Measurements from ENCODE around the gene IGF2BP2. TPM values are rescaled to one million over a fixed set of nuclear protein-coding genes. Genes with fewer than 3 reads are reported as not detected.

IGF2BP2 gene
- total RNA-seq, 1 donor from 2014 or later = 19.4 TPM

DNA sequence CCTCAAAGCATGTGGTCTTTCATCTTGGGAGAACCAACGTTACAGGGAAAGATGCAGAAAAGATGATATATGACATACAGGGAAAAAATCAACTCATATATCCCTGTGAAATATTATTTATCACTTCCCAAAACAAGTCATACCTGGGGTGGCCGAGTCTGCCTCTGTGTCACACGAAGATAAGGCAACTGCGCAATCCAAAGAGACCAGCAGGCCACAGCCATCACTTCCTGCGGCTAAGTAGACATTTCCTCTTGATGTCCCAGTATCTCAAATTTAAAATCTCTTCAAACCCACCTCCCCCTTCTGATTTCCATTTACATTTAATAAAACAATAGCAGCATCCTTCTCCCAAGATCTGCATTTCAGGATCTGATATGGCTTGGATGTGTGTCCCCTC, 71.5 kb downstream of the IGF2BP2 start:
- TF ChIP-seq, protein P1, sequence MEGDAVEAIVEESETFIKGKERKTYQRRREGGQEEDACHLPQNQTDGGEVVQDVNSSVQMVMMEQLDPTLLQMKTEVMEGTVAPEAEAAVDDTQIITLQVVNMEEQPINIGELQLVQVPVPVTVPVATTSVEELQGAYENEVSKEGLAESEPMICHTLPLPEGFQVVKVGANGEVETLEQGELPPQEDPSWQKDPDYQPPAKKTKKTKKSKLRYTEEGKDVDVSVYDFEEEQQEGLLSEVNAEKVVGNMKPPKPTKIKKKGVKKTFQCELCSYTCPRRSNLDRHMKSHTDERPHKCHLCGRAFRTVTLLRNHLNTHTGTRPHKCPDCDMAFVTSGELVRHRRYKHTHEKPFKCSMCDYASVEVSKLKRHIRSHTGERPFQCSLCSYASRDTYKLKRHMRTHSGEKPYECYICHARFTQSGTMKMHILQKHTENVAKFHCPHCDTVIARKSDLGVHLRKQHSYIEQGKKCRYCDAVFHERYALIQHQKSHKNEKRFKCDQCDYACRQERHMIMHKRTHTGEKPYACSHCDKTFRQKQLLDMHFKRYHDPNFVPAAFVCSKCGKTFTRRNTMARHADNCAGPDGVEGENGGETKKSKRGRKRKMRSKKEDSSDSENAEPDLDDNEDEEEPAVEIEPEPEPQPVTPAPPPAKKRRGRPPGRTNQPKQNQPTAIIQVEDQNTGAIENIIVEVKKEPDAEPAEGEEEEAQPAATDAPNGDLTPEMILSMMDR (IDR thresholded peaks at IDR 0.05) = no peak
- DNase-seq = no peak
- intact Hi-C loops (cut with DNase I) = no loop called here
- H3K4me1 ChIP-seq = no peaks in the 10 kb centered on the region
- no peak overlapping the region for H3K27ac ChIP-seq
- H3K9me3 ChIP-seq = peaks cover 7% of the 10 kb centered on the region
- no peak for ATAC-seq
- no peaks in the 10 kb centered on the region for H3K36me3 ChIP-seq
- H3K4me3 ChIP-seq = no peak overlapping the region
- no peaks in the 10 kb centered on the region for H3K27me3 ChIP-seq (ENCODE audit: low read depth)

DNA sequence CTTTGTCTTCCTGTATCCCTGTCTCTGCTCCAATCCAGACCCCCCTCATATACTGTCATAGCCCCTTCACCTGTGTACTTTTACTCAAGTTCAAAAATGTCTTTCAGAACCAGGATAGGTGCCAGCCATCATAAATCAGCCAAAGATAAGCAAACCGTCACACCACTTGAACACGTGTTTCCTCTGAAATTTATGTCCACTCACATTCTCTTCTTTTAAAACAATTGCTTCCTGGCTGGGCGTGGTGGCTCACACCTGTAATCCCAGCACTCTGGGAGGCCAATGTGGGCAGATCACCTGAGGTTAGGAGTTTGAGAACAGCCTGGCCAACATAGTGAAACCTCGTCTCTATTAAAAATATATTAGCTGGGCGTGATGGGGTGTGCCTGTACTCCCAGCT, 74.1 kb downstream of the IGF2BP2 start:
- H3K4me3 ChIP-seq = no peak overlapping the region
- peaks cover 6% of the 10 kb centered on the region for H3K4me1 ChIP-seq
- H3K9me3 ChIP-seq = peaks cover 7% of the 10 kb centered on the region
- H3K36me3 ChIP-seq = no peaks in the 10 kb centered on the region
- DNase-seq (no peak), ATAC-seq (no peak)
- intact Hi-C loops (cut with DNase I) = no loop called here
- no peaks in the 10 kb centered on the region for H3K27me3 ChIP-seq (ENCODE audit: low read depth)
- H3K27ac ChIP-seq = no peak overlapping the region
- TF ChIP-seq, protein P1 (IDR thresholded peaks at IDR 0.05) = no peak

DNA sequence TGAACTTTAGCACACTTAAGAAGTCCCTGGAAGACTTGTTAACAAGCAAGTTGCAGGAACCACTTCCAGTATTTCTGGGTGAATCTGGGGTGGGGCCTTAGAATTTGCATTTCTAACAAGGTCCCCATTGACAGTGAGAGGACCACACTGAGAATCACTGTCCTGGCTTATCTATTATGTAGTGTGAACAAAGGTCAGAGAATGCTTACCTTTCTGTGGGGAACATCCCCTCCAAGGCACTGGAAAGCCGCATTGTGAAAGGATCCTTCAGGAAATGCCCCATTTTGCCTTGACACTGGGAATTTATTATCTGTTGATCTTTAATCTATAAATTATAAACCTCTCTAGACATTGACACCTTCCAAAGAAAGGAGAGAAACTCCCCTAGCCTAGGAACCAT, 74.8 kb downstream of the IGF2BP2 start:
- ATAC-seq = no peak
- TF ChIP-seq, protein P1 (IDR thresholded peaks at IDR 0.05) = no peak
- Histone ChIP-seq H3K4me1 (peaks cover 13% of the 10 kb centered on the region), H3K4me3 (no peak overlapping the region), H3K9me3 (peaks cover 6% of the 10 kb centered on the region), H3K36me3 (no peaks in the 10 kb centered on the region), H3K27ac (no peak overlapping the region), H3K27me3 (ENCODE audit: low read depth) (no peaks in the 10 kb centered on the region)
- intact Hi-C loops (cut with DNase I) = no loop called here
- no peak for DNase-seq

DNA sequence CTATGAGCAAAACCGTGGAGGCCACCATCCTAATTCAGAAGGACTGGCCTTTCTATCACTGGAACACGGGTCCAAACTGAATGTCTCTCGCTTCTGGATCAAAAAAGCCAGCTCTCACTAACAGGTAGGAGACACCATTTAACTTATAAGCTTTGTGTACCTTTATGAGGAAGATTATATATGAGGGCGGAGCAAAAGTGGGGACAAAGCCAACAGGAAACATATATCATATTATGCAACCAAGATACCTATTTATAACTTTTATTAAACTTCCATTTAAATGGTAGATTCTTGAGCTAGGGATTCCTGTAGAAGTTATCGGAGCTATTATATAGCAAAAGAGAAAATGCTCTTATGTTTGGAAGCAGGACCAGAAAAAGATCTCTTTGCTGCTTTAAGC, 78.4 kb downstream of the IGF2BP2 start:
- intact Hi-C loops (cut with DNase I) = no loop called here
- no peaks in the 10 kb centered on the region for H3K9me3 ChIP-seq
- no peaks in the 10 kb centered on the region for H3K36me3 ChIP-seq
- H3K4me3 ChIP-seq = no peak overlapping the region
- no peak overlapping the region for H3K27ac ChIP-seq
- H3K27me3 ChIP-seq (ENCODE audit: low read depth) = no peaks in the 10 kb centered on the region
- peaks cover 13% of the 10 kb centered on the region for H3K4me1 ChIP-seq
- DNase-seq (no peak), ATAC-seq (no peak)
- TF ChIP-seq, protein P1 (IDR thresholded peaks at IDR 0.05) = no peak

DNA sequence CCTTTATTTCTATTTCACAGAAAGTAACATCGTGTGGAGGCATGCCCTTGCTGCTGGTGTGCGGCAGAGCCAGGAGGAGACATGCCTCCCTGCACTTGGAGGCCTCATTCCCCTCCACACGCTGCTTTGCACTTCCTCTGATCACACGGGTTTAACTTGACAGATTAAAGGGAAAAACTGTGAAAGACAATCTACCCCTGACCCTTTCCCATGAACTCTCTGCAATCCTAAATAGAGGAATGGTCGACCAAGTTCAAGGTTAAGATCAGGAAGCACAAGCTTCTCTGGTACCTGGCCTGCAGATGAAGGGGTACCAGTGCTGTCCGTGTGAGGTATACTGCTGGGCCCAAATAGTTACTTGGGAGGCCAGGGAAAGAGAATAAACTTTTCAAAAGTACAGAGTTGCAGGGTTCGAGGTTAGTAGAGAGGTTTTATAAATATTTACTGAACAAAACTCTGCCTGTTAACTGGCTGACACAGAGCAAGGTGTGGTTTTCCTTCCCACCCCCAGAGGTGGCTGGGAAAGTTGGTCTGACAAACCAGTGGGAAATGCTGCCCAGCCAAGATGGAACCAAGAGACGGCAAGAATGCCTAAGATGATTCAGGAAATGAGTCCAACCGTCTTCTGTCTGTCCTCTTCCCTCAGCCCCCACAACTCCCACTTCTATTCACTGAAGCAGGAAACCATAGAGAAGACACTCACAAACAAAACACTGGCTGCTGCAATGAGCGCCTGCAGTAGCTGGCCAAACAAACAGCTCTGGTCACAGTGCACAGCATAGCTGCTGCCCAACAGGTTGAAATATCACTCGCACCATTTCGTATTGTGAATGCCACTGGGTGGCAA, 79.6 kb downstream of the IGF2BP2 start:
- DNase-seq = no peak

More for the DNA sequence above, 79.6 kb downstream of the IGF2BP2 start:
- peak; percentile 47 to 61 for ATAC-seq
- TF ChIP-seq, protein P1 (IDR thresholded peaks at IDR 0.05) = no peak
- Histone ChIP-seq H3K4me3 (no peak overlapping the region), H3K4me1 (peaks cover 13% of the 10 kb centered on the region), H3K27ac (no peak overlapping the region), H3K36me3 (no peaks in the 10 kb centered on the region), H3K27me3 (ENCODE audit: low read depth) (no peaks in the 10 kb centered on the region), H3K9me3 (no peaks in the 10 kb centered on the region)
- intact Hi-C loops (cut with DNase I) = no loop called here
